ENCODE results near the gene HOXB5. TPM values are rescaled to one million over a fixed set of nuclear protein-coding genes. Genes with fewer than 3 reads are reported as not detected.

The HOXB5 gene
- total and polyA plus RNA-seq, 12 donors = 0.12 to 10.5 (median 3.6) TPM

GRCh38 chr17:48616717-48617470 lies 23.3 kb upstream of the HOXB5 start:
- 33 to 55% (median 52%) methylated on average over 13 to 15 of the region's 15 CpGs for WGBS, 4 donors
- intact Hi-C loops (cut with DNase I) = loop anchor here in 1 of 2 donors (10.0 kb wide), 1 partner anchor 592 kb away; no protein-coding TSS in a partner anchor
- no peaks in the 10 kb centered on the region for H3K9me3 ChIP-seq (replicated peaks in 1 of 3)
- no peak overlapping the region for H3K4me3 ChIP-seq
- no peaks in the 10 kb centered on the region for H3K36me3 ChIP-seq (replicated peaks in 1 of 2)
- H3K27ac ChIP-seq = no peak overlapping the region
- H3K4me1 ChIP-seq (replicated peaks in 1 of 2) = peaks cover 0 to 15% of the 10 kb centered on the region in 2 donors
- DNase-seq = no peak
- TF ChIP-seq CTCF (IDR thresholded peaks at IDR 0.05) (no peak), POLR2A (IDR thresholded peaks at IDR 0.05) (no peak)
- peaks cover 61% of the 10 kb centered on the region for H3K27me3 ChIP-seq

GRCh38 chr17:48615963-48616716 lies 22.6 kb upstream of the HOXB5 start:
- intact Hi-C loops (cut with DNase I) = loop anchor here in 1 of 2 donors (10.0 kb wide), 1 partner anchor 591 kb away; no protein-coding TSS in a partner anchor
- no peaks in the 10 kb centered on the region for H3K9me3 ChIP-seq (replicated peaks in 1 of 3)
- DNase-seq = no peak
- WGBS, 4 donors = 47 to 52% (median 51%) methylated on average over 13 to 17 of the region's 17 CpGs
- no peak overlapping the region for H3K4me3 ChIP-seq
- TF ChIP-seq CTCF (IDR thresholded peaks at IDR 0.05) = no peak
- TF ChIP-seq POLR2A (IDR thresholded peaks at IDR 0.05) = no peak
- H3K36me3 ChIP-seq (replicated peaks in 1 of 2) = no peaks in the 10 kb centered on the region
- H3K4me1 ChIP-seq (replicated peaks in 1 of 2) = peaks cover 0 to 18% of the 10 kb centered on the region in 2 donors
- no peak overlapping the region for H3K27ac ChIP-seq
- H3K27me3 ChIP-seq = peaks cover 55% of the 10 kb centered on the region

GRCh38 chr17:48615047-48615962 lies 21.7 kb upstream of the HOXB5 start, which contains the start of gene HOXB8:
Gene HOXB8, minus strand, starts transcription at chr17:48615292. Its CDS starts 588 bp downstream, at chr17:48614704.
- WGBS, 4 donors = 21 to 25% (median 23%) methylated on average over 40 to 41 of the region's 41 CpGs
- no peak for DNase-seq
- H3K36me3 ChIP-seq (replicated peaks in 1 of 2) = no peaks in the 10 kb centered on the region
- intact Hi-C loops (cut with DNase I) = loop anchor here in 1 of 2 donors (10.0 kb wide), 1 partner anchor 591 kb away; no protein-coding TSS in a partner anchor
- H3K4me3 ChIP-seq = peak within 1 kb of the TSS in 1 of 4 donors; percentile 79
- peaks cover 49% of the 10 kb centered on the region for H3K27me3 ChIP-seq
- H3K4me1 ChIP-seq (replicated peaks in 1 of 2) = peaks cover 0 to 18% of the 10 kb centered on the region in 2 donors
- H3K9me3 ChIP-seq (replicated peaks in 1 of 3) = no peaks in the 10 kb centered on the region
- peak within 1 kb of the TSS in 2 of 5 donors; percentile 31 to 88 for H3K27ac ChIP-seq
- no peak for TF ChIP-seq POLR2A (IDR thresholded peaks at IDR 0.05)
- TF ChIP-seq CTCF (IDR thresholded peaks at IDR 0.05) = no peak
